ENCODE data around the gene SIL1. TPM values are rescaled to one million over a fixed set of nuclear protein-coding genes. Genes with fewer than 3 reads are reported as not detected.
A peak's percentile ranks its signal among the peaks of the same experiment; 100 is the strongest.

Gene SIL1
- total RNA-seq, 1 experiment from 2014 or later: 22.0 TPM

- Histone ChIP-seq H3K27me3 (replicated peaks; ENCODE audit: insufficient read depth, low read depth, low read length, poor library complexity) (no peaks in the 10 kb centered on the region), H3K4me3 (ENCODE audit: low read depth, low read length, poor library complexity, severe bottlenecking) (no peak overlapping the region), H3K27ac (ENCODE audit: low read depth, low read length, poor library complexity, severe bottlenecking) (no peak overlapping the region), H3K36me3 (ENCODE audit: insufficient read depth, low read length, poor library complexity, severe bottlenecking) (no peaks in the 10 kb centered on the region), H3K4me1 (ENCODE audit: insufficient read depth, low read length, poor library complexity, severe bottlenecking) (peaks cover 19% of the 10 kb centered on the region), H3K9me3 (ENCODE audit: low read depth, low read length, poor library complexity, severe bottlenecking) (no peaks in the 10 kb centered on the region)
- BruUV-seq (replicated peaks): no TSS peak
- ChIA-PET POLR2A (ENCODE audit: low non-redundant PET) (no interaction called here), CTCF (interaction anchor here (0.5 kb wide), 1 partner anchor 276 kb away, joined by 7 read pairs; no protein-coding TSS in a partner anchor)
- DNase-seq (ENCODE audit: low spot score): peak; percentile 72
- intact Hi-C loops (cut with micrococcal nuclease; ENCODE audit: unreplicated experiment): no loop called here
- TF ChIP-seq CTCF (conservative IDR thresholded peaks at IDR 0.05; ENCODE audit: low read depth, low read length): no peak
- TF ChIP-seq EZH2 (IDR thresholded peaks at IDR 0.05; ENCODE audit: borderline replicate concordance, low read depth, low read length, poor library complexity, severe bottlenecking): no peak
These were observed 50.6 kb downstream of the SIL1 start for GRCh38 chr5:139147483-139148087.

GRCh38 chr5:139146809-139147482 lies 51.2 kb downstream of the SIL1 start:
- Histone ChIP-seq H3K27ac (ENCODE audit: low read depth, low read length, poor library complexity, severe bottlenecking) (no peak overlapping the region), H3K36me3 (ENCODE audit: insufficient read depth, low read length, poor library complexity, severe bottlenecking) (no peaks in the 10 kb centered on the region), H3K4me1 (ENCODE audit: insufficient read depth, low read length, poor library complexity, severe bottlenecking) (peaks cover 19% of the 10 kb centered on the region), H3K27me3 (replicated peaks; ENCODE audit: insufficient read depth, low read depth, low read length, poor library complexity) (no peaks in the 10 kb centered on the region), H3K9me3 (ENCODE audit: low read depth, low read length, poor library complexity, severe bottlenecking) (no peaks in the 10 kb centered on the region), H3K4me3 (ENCODE audit: low read depth, low read length, poor library complexity, severe bottlenecking) (no peak overlapping the region)
- ChIA-PET POLR2A (ENCODE audit: low non-redundant PET) (no interaction called here), CTCF (no interaction called here)
- TF ChIP-seq EZH2 (IDR thresholded peaks at IDR 0.05; ENCODE audit: borderline replicate concordance, low read depth, low read length, poor library complexity, severe bottlenecking): no peak
- no peak for TF ChIP-seq CTCF (conservative IDR thresholded peaks at IDR 0.05; ENCODE audit: low read depth, low read length)
- intact Hi-C loops (cut with micrococcal nuclease; ENCODE audit: unreplicated experiment): no loop called here
- no TSS peak for BruUV-seq (replicated peaks)
- DNase-seq (ENCODE audit: low spot score): peak; percentile 15

DNA sequence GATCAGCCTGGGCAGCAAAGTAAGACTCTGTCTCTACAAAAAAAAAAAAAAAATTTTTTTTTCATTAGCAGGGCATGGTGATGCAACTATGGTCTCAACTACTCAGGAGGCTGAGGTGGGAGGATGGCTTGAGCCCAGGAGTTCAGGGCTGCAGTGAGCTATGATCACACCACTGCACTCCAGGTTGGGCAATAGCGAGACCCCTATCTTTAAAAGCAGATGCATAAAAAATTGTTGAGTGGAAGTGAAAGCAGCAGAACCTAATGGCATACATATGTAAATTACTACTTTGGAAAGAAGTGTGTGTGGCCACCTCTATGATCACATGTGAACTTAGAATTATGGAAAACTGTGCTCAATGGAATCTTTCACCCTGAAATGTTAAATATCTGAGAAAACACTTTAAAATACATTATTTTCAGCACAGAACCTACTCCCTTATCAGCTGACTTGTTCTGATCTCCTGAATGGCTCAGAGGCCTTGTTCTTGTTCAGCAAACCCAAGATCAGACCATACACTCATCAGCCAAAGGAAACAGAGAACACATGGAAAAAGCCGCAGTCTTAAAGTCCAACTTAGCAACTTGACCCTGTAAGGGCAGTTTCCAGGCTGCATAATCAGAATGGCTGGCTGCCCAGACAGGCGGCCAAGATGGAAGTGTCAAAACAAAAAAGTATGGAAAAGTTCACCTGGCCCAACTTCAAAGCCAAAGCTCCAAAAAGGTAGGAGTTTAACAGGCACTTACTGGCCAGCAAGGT lies 56.5 kb downstream of the SIL1 start:
- CTCF ChIA-PET: interaction anchor here (0.9 kb wide), 1 partner anchor 121 kb away, joined by 3 read pairs; no protein-coding TSS in a partner anchor
- no peak for DNase-seq (ENCODE audit: low spot score)

More for the DNA sequence above, 56.5 kb downstream of the SIL1 start:
- BruUV-seq (replicated peaks): no TSS peak
- intact Hi-C loops (cut with micrococcal nuclease; ENCODE audit: unreplicated experiment): no loop called here
- H3K4me3 ChIP-seq (ENCODE audit: low read depth, low read length, poor library complexity, severe bottlenecking): no peak overlapping the region
- no peak for TF ChIP-seq EZH2 (IDR thresholded peaks at IDR 0.05; ENCODE audit: borderline replicate concordance, low read depth, low read length, poor library complexity, severe bottlenecking)
- H3K36me3 ChIP-seq (ENCODE audit: insufficient read depth, low read length, poor library complexity, severe bottlenecking): no peaks in the 10 kb centered on the region
- no peaks in the 10 kb centered on the region for H3K27me3 ChIP-seq (replicated peaks; ENCODE audit: insufficient read depth, low read depth, low read length, poor library complexity)
- POLR2A ChIA-PET (ENCODE audit: low non-redundant PET): no interaction called here
- H3K9me3 ChIP-seq (ENCODE audit: low read depth, low read length, poor library complexity, severe bottlenecking): no peaks in the 10 kb centered on the region
- no peak overlapping the region for H3K27ac ChIP-seq (ENCODE audit: low read depth, low read length, poor library complexity, severe bottlenecking)
- H3K4me1 ChIP-seq (ENCODE audit: insufficient read depth, low read length, poor library complexity, severe bottlenecking): no peaks in the 10 kb centered on the region
